Activated CD4-positive, alpha-beta T cell treated with anti-CD3 and anti-CD28 coated beads, Interleukin-2, amount 50 U/mL, for 48 hours (primary cell): ENCODE data around the gene ISOC2.
"Not testable (repeated sequence)": the region's sequence is repeated elsewhere in the genome, so short reads cannot be mapped to it uniquely, and the experiment has no call there.

Experiments used
- DNase-seq, 2 experiments: peaks; one replicate each; pipeline ENCODE4 v3.0.0-alpha.2; 2020

Gene ISOC2

DNA sequence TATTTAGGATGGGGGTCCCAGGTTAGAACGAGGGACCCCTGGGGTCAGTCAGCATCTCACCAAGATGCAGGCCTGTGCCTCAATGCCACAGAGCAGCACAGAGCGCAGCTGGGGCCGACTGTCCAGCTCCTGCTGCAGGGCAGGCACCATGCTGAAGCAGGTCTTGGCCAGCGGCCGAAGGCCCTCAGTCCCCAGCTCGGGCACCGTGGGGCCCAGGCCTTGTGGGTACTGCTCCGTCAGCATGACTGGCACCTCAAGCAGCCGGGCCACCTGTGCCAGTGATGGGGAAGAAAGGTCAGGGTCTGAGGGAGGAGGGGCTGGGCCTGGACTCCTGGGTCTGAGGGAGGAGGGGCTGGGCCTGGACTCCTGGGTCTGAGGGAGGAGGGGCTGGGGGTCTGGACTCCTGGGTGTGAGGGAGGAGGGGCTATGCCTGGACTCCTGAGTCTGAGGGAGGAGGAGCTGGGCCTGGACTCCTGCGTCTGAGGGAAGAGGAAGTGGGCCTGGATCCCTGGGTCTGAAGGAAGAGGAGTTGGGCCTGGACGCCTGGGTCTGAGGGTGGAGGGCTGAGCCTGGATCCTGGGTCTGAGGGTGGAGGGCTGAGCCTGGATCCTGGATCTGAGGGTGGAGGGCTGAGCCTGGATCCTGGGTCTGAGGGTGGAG lies 5.7 kb downstream of the ISOC2 start:
- no peak for DNase-seq

GRCh38 chr19:55454787-55455243 lies 6.6 kb downstream of the ISOC2 start:
- peak; percentile 50 to 51 for DNase-seq

DNA sequence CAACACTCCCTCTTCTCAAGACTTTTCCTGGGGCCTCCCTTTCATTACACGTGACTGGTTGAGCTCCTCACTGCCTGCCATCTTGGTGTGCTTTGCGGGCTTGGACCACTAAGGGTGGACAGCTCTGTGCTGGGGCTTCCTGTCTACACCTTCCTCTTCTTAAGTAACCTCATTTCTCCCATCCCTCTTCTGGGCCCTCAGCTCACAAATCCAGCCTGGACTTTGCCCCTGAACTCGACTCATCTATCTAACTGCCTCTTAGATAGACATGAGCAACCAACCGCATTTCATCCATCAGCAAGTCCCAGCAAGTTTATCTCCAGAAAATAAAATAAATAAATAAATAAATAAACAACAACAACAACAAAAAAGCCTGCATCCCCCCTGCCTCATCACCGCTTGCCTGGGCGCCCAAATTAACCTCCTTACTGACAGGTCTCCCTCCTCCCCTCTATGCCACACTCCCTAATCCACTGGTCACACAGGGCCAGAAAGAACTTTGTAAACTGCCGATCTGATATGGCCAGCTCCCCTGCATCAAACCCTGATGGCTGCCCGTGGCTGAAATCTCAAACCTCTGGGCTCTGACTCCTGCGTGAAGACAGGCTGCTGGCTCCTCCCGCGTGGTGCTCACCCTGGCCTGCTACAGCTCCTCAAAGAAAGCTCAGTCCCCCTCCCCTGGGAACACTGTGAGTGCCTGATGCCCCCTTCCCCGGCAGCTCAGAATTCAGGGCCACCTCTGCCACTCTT lies 7.8 kb downstream of the ISOC2 start:
- DNase-seq: no peak

GRCh38 chr19:55452749-55453346 lies 8.6 kb downstream of the ISOC2 start:
- DNase-seq: peak; percentile 37 to 44

- no peak for DNase-seq
Measured at GRCh38 chr19:55451965-55452748, 9.3 kb downstream of the ISOC2 start.

DNA sequence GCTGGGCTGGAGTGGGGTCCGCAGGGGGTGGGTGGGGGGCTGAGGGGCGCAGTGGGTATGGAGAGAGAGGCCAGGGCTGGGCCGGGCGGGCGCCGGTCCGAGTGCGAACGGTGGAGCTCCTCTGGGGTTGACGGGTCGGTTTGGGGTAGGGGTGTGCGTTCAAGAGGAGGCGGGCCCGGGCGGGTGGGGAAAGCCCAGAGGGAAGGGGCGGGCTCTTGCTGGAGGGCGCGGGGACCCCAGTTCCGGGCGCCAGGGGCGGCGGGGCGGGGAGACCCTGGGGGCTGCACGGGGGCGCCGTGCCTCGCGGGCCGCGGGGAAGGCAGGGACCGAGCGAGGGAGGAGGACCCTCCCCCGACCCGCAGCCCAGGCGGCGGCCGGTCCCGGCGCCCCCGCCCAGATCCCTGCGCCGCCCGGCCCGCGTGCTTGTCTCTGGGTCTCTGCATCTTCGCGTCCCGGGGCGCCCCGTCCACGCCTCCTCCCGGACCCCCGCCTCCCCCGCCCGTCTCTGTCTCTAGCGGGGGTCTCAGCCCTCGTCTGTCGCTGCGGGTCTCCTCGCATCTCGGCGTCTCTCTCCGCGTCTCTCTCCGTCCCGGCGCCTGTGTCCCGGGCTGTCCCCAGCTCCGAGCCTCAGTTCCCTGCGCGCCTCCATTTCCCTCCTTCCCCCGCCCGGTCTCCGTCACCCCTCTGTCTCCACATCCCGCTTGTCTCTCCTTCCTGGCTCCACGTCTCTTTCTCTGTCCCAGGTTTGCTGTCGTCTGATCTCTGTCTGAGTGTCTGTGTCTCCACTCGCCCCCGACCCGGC lies 10.1 kb downstream of the ISOC2 start:
- DNase-seq: no peak

GRCh38 chr19:55449469-55449868 lies 12.0 kb downstream of the ISOC2 start:
- DNase-seq: no peak

- DNase-seq: not testable (repeated sequence)
Measured at GRCh38 chr19:55448175-55448490, 13.3 kb downstream of the ISOC2 start.

DNA sequence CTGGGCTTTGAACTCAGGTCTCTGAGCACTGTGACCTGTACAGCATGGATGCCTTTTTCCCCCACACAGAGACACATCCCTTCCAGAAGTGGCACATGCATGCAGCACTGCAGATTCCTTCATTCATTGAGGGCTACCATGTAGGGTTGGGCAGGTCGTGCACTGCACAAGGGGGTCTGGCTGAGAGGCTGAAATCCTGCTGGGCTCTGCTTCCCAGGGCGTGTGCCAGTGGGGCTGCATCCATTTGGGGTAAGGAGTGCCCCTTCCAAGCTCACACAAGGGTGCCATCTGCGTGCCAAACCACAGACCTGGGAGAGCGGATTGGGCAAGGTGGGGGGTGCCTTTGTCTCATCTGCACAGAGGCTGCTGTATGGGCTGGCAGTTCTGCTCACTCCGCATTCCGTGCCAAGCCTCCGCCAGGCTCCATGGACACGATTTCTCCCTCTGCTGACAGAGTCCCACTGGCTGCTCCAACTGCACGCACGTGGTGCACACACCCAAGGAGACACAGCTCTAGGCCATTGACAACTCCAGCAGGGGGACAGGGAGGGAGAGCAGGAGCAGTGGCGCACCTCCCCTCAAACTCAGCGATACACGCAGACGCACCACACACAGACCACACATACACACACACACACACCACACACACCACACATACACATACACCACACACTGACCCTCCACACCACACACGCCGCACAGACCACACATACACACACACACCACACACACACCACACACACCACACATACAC lies 13.8 kb downstream of the ISOC2 start:
- no peak for DNase-seq

- DNase-seq: no peak
Measured at GRCh38 chr19:55446060-55446459, 15.4 kb downstream of the ISOC2 start.

DNA sequence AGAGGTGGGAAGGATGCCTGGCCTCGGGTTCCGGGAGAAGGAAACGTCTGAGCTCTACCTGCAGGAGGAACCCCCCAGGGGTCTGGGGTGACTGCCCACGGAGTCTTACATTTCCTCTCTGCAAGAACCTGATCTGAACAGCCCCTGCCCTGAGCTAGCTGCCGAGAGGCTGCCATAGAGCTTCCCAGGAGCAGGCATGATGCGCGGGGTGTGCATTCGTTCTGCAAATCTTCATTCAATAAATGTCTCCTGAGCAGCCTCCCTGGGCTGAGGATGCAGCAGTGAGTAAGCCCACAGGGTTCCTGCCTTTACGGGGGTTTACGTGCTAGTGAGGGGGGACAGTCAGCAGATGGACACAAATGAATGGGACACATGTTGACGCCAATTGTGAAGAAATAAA lies 16.8 kb downstream of the ISOC2 start:
- DNase-seq: no peak

GRCh38 chr19:55443824-55444480 lies 17.5 kb downstream of the ISOC2 start:
- no peak for DNase-seq

- DNase-seq: no peak
Measured at GRCh38 chr19:55443045-55443823, 18.2 kb downstream of the ISOC2 start, which contains the start of gene SHISA7. SHISA7 (minus strand) TSS chr19:55443300; CDS start chr19:55442863, 437 bp downstream.

DNA sequence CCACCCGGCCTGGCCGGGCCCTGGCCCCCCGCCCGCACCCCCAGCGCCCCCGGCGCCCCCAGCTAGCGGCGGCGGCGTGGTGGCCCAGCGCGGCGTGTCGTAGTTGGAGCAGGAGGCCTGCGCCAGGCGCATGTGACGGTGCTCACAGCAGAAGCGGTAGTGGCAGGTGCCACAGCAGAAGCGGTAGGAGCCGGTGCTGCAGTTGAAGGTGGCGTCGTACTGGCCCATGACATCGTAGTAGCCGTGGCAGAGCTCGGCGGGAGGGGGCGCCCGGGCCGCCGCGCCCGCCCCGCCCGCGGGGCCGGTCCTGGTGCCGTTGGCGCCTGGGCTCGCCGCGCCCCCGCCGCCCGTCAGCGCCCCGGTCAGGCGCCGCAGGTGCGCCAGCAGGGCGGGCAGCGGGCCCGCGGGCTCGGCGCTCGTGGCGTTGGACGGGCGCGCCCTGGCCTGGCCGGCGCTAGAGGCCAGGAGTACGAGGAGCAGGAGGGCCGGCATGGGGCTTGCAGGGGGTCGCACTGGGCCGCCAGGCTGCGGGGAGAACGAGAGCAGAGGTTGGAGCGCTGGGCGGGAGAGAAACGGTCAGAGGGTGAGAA lies 19.0 kb downstream of the ISOC2 start:
- no peak for DNase-seq

DNA sequence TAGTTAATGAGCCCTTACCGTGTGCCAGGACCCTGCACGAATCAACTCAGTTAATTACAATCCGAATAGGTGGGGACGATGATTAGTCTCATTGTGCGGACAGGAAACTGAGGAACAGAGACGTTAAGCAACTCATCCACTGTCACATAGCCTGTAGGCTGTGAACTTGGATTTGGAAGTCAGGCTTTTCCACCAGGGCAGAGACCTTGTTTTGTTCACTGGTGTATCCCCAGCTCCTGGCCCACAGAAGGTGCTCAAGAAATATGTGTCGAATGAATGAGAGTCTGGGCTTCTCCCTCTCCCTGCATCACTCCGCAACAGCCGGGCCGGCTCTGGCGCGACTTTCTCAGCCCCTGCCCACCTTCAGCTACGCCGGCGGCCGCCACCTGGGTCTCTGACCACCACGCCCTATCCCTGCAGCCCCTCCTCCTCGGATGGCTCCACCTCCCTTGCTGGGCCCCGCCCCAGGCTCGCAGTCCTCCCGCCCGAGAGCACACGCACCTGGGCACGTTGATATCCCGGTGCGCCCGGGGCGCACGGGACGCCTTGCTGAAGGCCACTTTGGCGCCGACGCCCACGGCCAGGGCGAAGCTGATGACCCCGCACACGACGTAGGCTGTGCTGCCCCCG lies 19.6 kb downstream of the ISOC2 start:
- DNase-seq: peak; percentile 31 to 44

- DNase-seq: no peak
Measured at GRCh38 chr19:55441319-55441691, 20.1 kb downstream of the ISOC2 start.

- DNase-seq: peak in 1 of 2 experiments; percentile 34
Measured at GRCh38 chr19:55440411-55441105, 20.9 kb downstream of the ISOC2 start.

- DNase-seq: no peak
Measured at GRCh38 chr19:55439052-55439451, 22.4 kb downstream of the ISOC2 start.

DNA sequence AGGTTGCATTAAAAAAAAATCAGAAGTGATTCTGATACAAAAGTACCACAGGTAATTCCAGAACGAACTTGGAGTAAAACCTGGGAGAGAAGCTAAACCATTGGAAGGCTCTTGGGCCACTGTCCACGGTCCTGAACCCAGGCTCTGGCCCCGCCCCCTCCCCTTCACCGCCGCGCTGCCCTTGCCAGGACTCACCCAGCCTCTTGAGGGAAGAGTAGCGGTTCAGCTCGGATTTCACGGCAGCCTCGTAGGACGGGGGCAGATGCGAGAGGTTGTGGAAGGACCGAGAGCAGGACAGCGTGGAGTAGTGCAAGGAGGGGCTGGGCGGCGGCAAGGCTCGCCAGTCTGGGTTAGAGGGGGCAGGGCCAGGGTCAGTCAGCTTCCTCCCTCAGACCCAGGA lies 24.0 kb downstream of the ISOC2 start:
- DNase-seq: peak; percentile 27 to 45
